Right renal cortex interstitium (tissue), 3 donors: Measurements from ENCODE around the gene PTPRM. TPM values are rescaled to one million over a fixed set of nuclear protein-coding genes. Genes with fewer than 3 reads are reported as not detected.

Experiments
- DNase-seq, 3 donors: peaks; one replicate each; pipeline ENCODE4 v3.0.0-alpha.2; 2013; ENCODE audit warnings: low read depth in 3 of 3, low spot score in 2 of 3
- polyA plus RNA-seq, 3 donors: library from polyadenylated mRNA; unstranded; fragments of 120-200 nt; gene quantifications; one replicate each; pipeline ENCODE4 v1.2.1, GENCODE V29; 2013; ENCODE audit not compliant: insufficient read length in 3 of 3

Gene PTPRM
- polyA plus RNA-seq, 3 donors, result 83.9 to 114 (median 101) TPM

GRCh38 chr18:8130096-8130495, 563.0 kb downstream of the PTPRM start:
- DNase-seq, result no peak

- no peak for DNase-seq
Observed at GRCh38 chr18:8133032-8133431, 565.9 kb downstream of the PTPRM start.

- no peak for DNase-seq
Observed at GRCh38 chr18:8133888-8134287, 566.8 kb downstream of the PTPRM start.

GRCh38 chr18:8139127-8139527, 572.0 kb downstream of the PTPRM start:
- no peak for DNase-seq

GRCh38 chr18:8139891-8140406, 572.8 kb downstream of the PTPRM start:
- DNase-seq, result no peak

- DNase-seq, result no peak
Observed at GRCh38 chr18:8140841-8141501, 573.9 kb downstream of the PTPRM start.

GRCh38 chr18:8142131-8142711, 575.1 kb downstream of the PTPRM start:
- no peak for DNase-seq

GRCh38 chr18:8142932-8143331, 575.8 kb downstream of the PTPRM start:
- DNase-seq, result no peak

GRCh38 chr18:8151181-8151580, 584.1 kb downstream of the PTPRM start:
- no peak for DNase-seq

GRCh38 chr18:8153887-8154583, 586.9 kb downstream of the PTPRM start:
- DNase-seq, result no peak

GRCh38 chr18:8162802-8163201, 595.7 kb downstream of the PTPRM start:
- DNase-seq, result no peak

GRCh38 chr18:8163286-8163959, 596.3 kb downstream of the PTPRM start:
- DNase-seq, result no peak

- no peak for DNase-seq
Observed at GRCh38 chr18:8165095-8165494, 598.0 kb downstream of the PTPRM start.

GRCh38 chr18:8167026-8167425, 599.9 kb downstream of the PTPRM start:
- DNase-seq, result no peak

GRCh38 chr18:8167673-8168072, 600.6 kb downstream of the PTPRM start:
- DNase-seq, result no peak

- no peak for DNase-seq
Observed at GRCh38 chr18:8169722-8170121, 602.6 kb downstream of the PTPRM start.

GRCh38 chr18:8174771-8175170, 607.7 kb downstream of the PTPRM start:
- DNase-seq, result no peak

- DNase-seq, result no peak
Observed at GRCh38 chr18:8175501-8176061, 608.5 kb downstream of the PTPRM start.

GRCh38 chr18:8176109-8176508, 609.0 kb downstream of the PTPRM start:
- no peak for DNase-seq

- no peak for DNase-seq
Observed at GRCh38 chr18:8176554-8176953, 609.4 kb downstream of the PTPRM start.
